HG03442 (cell line): Measurements from ENCODE around the gene DUSP28.

Experiments used
- ATAC-seq: cut with Tn5 transposase; IDR thresholded peaks from one replicate; pipeline ENCODE4 v1.9.1; 2021; ENCODE audit warnings: mild to moderate bottlenecking, moderate library complexity; ENCODE audit not compliant: unreplicated experiment

Gene DUSP28

GRCh38 chr2:240597054-240597418 is 36.9 kb downstream of the DUSP28 start:
- ATAC-seq = no peak

GRCh38 chr2:240597419-240598181 is 37.4 kb downstream of the DUSP28 start:
- ATAC-seq = no peak

- no peak for ATAC-seq
These were observed 38.3 kb downstream of the DUSP28 start for GRCh38 chr2:240598311-240598911.

- no peak for ATAC-seq
These were observed 39.0 kb downstream of the DUSP28 start for GRCh38 chr2:240599141-240599583.

GRCh38 chr2:240600451-240600961 is 40.3 kb downstream of the DUSP28 start:
- no peak for ATAC-seq

- ATAC-seq = no peak
These were observed 41.1 kb downstream of the DUSP28 start for GRCh38 chr2:240601061-240601830.

- ATAC-seq = no peak
These were observed 41.6 kb downstream of the DUSP28 start for GRCh38 chr2:240601831-240602160.

GRCh38 chr2:240602266-240603050 is 42.3 kb downstream of the DUSP28 start:
- ATAC-seq = no peak

GRCh38 chr2:240603081-240603835 is 43.1 kb downstream of the DUSP28 start:
- no peak for ATAC-seq

GRCh38 chr2:240603846-240604245 is 43.7 kb downstream of the DUSP28 start:
- ATAC-seq = no peak

- ATAC-seq = no peak
These were observed 44.3 kb downstream of the DUSP28 start for GRCh38 chr2:240604291-240604938.

- no peak for ATAC-seq
These were observed 45.0 kb downstream of the DUSP28 start for GRCh38 chr2:240604939-240605716.

- ATAC-seq = no peak
These were observed 45.9 kb downstream of the DUSP28 start for GRCh38 chr2:240605867-240606743.

GRCh38 chr2:240611601-240612210 is 51.5 kb downstream of the DUSP28 start:
- no peak for ATAC-seq
